ENCODE results near the gene TNRC6A.

The TNRC6A gene

DNA sequence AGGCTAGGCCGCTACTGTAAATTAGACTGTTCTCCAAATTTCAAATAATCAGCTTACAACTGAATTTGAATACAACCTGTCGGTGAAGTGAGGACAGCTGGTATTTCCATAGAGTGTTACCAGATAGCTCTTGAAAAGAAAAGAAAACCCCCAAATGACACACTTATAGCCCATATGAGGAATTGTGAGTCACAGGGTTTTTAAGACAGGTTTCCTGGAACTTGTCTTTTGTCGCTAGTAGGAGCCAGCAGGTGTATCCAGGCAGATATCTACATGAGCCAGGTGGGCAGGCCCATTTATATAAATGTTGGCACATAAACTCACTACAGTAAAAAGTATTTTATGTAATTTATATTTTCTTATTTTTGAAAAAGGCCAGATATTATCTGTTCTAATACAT lies 24.0 kb downstream of the TNRC6A start:
- TF ChIP-seq, protein P1, sequence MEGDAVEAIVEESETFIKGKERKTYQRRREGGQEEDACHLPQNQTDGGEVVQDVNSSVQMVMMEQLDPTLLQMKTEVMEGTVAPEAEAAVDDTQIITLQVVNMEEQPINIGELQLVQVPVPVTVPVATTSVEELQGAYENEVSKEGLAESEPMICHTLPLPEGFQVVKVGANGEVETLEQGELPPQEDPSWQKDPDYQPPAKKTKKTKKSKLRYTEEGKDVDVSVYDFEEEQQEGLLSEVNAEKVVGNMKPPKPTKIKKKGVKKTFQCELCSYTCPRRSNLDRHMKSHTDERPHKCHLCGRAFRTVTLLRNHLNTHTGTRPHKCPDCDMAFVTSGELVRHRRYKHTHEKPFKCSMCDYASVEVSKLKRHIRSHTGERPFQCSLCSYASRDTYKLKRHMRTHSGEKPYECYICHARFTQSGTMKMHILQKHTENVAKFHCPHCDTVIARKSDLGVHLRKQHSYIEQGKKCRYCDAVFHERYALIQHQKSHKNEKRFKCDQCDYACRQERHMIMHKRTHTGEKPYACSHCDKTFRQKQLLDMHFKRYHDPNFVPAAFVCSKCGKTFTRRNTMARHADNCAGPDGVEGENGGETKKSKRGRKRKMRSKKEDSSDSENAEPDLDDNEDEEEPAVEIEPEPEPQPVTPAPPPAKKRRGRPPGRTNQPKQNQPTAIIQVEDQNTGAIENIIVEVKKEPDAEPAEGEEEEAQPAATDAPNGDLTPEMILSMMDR (IDR thresholded peaks at IDR 0.05): no peak

DNA sequence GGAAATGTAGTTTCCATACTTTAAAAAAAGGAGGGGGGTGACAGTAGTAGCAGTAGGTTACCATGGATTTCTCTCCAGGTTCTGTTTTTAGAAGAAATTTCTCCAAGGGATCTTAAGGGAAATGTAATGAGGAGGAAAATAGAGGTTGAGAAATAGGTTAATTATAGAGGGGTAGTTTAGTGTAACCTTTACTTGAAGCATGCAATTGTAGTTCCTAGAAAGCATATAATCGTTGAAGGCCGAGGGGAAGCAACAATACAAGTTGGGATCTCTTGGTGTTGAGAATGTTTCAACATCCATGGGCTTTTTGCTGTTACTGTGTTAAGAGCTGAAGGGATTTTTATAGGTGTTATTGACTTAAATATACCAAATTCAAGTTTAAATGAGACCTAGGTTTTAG lies 25.1 kb downstream of the TNRC6A start:
- TF ChIP-seq, protein P1 (IDR thresholded peaks at IDR 0.05): no peak

DNA sequence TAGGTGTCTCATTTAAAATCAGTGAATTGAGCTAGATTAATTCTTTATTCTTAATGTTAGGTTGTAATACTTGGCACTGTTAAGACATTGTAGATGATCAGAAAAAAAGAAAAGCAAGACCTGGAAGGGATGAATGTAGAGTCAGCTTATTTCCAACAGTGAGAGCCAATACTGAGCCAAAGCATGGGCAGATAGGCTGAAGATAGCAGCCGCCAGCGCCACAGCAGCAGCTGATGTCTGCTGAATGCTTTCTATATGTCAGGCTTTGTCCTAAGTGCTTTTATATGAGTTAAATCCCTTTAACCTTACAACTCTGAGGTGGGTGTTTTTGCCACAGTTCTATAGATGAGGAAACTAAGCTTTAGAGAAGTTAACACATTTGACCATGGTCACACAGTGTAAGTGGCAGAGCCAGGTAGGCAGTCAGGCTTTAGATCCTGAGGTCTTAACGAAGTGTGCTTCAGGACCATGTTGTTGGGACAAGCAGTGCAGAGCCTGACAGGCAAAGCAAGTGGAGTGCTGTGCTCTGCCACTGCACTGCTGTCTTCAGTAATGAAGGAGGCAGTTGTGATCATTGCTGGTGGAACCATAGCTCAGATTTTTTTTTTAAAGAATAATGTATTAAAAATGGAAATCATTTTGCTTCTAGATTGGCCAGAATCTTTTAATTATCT lies 25.9 kb downstream of the TNRC6A start:
- TF ChIP-seq, protein P1 (IDR thresholded peaks at IDR 0.05): no peak

GRCh38 chr16:24758373-24758772 lies 28.9 kb downstream of the TNRC6A start:
- TF ChIP-seq, protein P1 (IDR thresholded peaks at IDR 0.05): no peak

- TF ChIP-seq, protein P1 (IDR thresholded peaks at IDR 0.05): no peak
Measured at GRCh38 chr16:24759006-24759405, 29.6 kb downstream of the TNRC6A start.

DNA sequence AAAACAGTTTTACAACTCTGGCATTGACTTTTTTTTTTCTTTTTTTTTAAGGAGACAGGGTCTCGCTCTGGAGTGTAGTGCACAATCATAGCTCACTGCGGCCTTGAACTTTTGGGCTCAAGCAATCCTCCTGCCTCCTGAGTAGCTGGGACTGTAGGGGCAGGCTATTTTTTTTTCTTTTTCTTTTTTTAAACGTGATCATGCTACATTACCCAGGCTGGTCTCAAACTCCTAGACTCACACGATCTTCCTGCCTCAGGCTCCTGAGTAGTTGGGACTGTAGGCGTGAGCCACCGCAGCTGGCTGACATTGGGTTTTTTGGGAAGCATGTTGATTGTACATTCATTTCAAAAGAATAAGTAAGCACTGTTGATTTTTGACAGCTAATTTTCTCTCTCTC lies 32.1 kb downstream of the TNRC6A start:
- TF ChIP-seq, protein P1 (IDR thresholded peaks at IDR 0.05): no peak

DNA sequence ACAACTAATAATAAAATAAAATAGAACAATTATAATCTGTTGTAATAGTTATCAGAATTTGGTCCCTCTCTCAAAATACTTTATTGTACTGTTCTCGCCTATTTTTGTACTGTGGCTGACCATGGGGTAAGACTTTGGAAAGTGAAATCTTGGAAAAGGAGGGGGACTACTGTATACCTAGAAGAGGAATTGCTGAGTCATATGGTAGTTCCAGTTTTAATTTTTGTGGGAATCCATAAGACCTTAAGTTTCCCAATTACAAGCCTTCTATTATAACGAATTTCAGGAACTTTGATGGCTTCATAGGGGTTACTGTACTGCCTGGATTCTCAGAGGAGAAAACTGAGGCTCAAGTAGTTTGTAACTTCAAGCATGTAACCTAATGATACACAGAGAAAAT lies 35.5 kb downstream of the TNRC6A start:
- TF ChIP-seq, protein P1 (IDR thresholded peaks at IDR 0.05): no peak

DNA sequence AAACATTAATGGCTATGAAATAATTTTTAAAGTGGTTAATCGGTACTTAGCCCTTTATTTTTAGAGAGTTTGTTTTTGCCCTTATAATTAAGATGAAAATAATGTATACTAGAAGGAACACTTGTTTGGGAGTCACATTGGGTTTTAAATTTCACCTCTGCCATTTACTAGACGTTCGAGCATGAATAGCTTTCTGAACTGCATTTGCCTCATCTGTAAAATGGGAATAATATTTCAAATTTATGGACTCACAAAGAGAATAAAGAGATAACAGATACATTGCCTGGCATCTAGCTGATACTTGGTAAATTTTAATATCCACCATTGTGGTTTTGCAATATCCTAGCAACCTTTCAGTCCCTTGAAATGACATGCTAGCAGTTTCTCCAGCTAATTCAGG lies 36.6 kb downstream of the TNRC6A start:
- TF ChIP-seq, protein P1 (IDR thresholded peaks at IDR 0.05): no peak
